GM12864 (cell line): ENCODE data around the gene C10orf90.

ENCODE experiments used
- DNase-seq: peaks from one replicate; pipeline ENCODE4 v3.0.0-alpha.2; 2011; ENCODE audit warnings: low read depth
- H3K4me3 ChIP-seq: 2 replicates; pipeline ENCODE4 v1.5.1; 2011; ENCODE audit warnings: mild to moderate bottlenecking, low read depth, low read length, control low read depth
- CTCF ChIP-seq: IDR thresholded peaks from 2 replicates; pipeline ENCODE4 v1.5.1; 2011; ENCODE audit warnings: low read depth, mild to moderate bottlenecking, moderate library complexity, low read length, control low read depth, inconsistent platforms; ENCODE audit errors: missing control alignments

C10orf90 gene

GRCh38 chr10:126407831-126408230 lies 262.7 kb downstream of the C10orf90 start:
- no peak for DNase-seq
- H3K4me3 ChIP-seq, result no peak overlapping the region
- TF ChIP-seq CTCF, result no peak

DNA sequence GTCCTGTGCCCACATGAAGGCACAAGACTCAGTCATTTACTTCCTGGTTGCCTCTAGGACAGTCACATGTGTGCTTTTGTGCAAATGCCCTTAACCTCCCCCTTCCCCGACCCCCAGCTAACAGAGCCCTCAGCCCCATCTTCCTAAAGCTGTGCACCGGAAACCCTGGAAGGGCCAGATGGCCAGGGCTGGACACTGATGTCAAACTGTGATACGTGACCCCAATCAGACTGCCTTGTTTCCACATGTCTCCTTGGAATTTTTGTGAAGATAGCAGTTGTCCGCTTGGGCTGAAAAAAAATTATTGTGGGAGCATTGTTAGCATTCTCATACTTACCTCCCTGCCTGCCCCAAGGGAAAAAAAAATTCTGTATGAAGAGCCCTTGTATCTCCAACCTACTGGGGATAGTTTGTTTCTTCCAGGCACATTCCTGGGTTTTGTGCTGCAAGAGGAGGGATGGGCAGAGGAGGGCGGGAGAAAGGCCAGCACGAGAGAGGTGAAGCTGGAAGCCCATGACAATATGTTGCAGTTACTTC lies 265.2 kb downstream of the C10orf90 start:
- DNase-seq, result no peak
- H3K4me3 ChIP-seq, result no peak overlapping the region
- TF ChIP-seq CTCF, result no peak

GRCh38 chr10:126402721-126403695 lies 267.5 kb downstream of the C10orf90 start:
- DNase-seq, result no peak
- no peak overlapping the region for H3K4me3 ChIP-seq
- no peak for TF ChIP-seq CTCF

- no peak overlapping the region for H3K4me3 ChIP-seq
- no peak for TF ChIP-seq CTCF
- DNase-seq, result no peak
Measured at GRCh38 chr10:126400641-126401040, 269.9 kb downstream of the C10orf90 start.

DNA sequence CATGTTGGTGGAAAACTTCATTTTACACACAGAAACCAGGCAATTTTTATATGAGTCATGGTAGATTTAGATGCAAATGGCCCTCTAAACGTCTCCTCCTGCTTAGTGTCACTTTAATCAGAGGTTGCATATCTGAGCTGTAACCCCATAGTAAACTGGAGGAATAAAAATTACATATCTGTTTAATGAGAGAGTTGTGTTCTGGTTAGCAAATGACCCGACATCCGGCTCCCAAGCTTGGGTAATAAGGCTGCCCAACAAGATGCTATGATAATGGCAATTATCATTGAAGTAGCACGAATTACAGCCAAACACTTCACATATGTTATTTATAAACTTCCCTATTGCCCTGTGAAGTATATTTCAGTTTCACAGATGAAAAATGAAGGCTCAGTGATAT lies 271.6 kb downstream of the C10orf90 start:
- no peak for DNase-seq
- H3K4me3 ChIP-seq, result no peak overlapping the region
- no peak for TF ChIP-seq CTCF

GRCh38 chr10:126398383-126398743 lies 272.1 kb downstream of the C10orf90 start:
- TF ChIP-seq CTCF, result no peak

More at GRCh38 chr10:126398383-126398743, 272.1 kb downstream of the C10orf90 start:
- no peak overlapping the region for H3K4me3 ChIP-seq
- DNase-seq, result no peak
